ENCODE data around the gene ITGB4.

GRCh38 chr17:75751676-75752404, 30.6 kb downstream of the ITGB4 start:
- TF ChIP-seq POLR2A (IDR thresholded peaks at IDR 0.05) = no peak
- TF ChIP-seq CTCF (IDR thresholded peaks at IDR 0.05 in 4 of 5, conservative IDR thresholded peaks at IDR 0.05 in 1 of 5) = no peak

Data from gastrocnemius medialis (tissue), 4 donors.